NAMALWA (cell line): ENCODE measurements around the gene GNMT.

Experiments used
- DNase-seq: peaks from one replicate; pipeline ENCODE4 v3.0.0-alpha.2; 2015; ENCODE audit warnings: low spot score

GNMT gene

DNA sequence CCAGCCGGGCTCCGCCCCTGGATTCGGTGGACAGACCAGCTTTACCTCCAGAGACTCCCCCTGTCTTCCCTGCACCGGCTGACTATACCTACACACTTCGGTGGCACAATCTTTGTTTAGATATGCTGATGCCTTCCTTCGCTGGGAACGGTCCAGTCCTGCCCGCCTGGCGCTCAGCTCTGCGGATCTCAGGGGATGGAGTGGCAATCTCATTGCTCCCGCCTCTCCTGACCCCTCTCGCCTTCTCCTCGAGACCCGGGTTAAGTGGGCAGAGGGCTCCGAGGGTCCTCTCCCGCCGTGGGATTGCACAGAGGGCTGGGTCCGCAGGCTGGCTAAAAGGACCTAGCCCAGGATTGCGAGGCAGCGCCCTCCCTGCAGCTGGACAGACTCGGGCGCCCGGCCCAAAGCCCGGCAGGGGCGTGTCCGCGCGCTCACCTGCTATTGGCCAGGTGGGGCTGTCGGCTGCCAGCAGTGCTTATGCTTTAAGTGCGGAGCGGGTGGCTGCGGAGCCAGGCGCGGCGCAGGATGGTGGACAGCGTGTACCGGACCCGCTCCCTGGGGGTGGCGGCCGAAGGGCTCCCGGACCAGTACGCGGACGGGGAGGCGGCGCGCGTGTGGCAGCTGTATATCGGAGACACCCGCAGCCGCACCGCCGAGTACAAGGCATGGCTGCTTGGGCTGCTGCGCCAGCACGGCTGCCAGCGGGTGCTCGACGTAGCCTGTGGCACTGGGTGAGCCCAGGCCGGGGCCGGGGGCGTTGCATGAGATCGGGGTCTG, at the start of gene GNMT:
GNMT (plus strand) TSS at position 512 of the 777 bp plus-strand sequence; CDS start at position 526, 14 bp downstream.
- DNase-seq, result no peak

- DNase-seq, result no peak
These were observed 49.2 kb upstream of the GNMT start for GRCh38 chr6:42911171-42912021.

- peak; percentile 24 for DNase-seq
These were observed 46.0 kb upstream of the GNMT start for GRCh38 chr6:42914546-42914945.

DNA sequence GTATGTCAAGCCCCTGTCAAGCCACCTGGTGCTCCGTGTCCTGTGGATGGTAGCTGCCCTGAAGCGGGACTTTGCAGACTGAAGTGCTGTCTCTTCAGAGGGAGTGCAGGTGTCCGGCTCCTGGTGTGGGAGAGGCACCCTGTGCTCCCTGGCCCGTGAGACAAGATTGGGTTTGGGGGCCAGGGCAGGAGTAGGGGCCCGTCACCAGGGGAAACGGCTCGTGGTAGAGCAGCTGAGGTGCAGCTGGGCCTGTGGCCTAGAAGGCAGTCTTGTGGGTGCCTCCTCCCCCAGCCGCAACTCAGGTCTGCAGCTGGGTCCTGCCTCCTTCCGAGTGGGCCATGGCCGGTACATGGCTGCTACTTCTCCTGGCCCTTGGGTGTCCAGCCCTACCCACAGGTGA, 44.8 kb upstream of the GNMT start, which contains the start of gene PTCRA:
PTCRA (plus strand) TSS at position 322 of the 400 bp plus-strand sequence; CDS start at position 339, 17 bp downstream.
- DNase-seq, result peak; percentile 87

DNA sequence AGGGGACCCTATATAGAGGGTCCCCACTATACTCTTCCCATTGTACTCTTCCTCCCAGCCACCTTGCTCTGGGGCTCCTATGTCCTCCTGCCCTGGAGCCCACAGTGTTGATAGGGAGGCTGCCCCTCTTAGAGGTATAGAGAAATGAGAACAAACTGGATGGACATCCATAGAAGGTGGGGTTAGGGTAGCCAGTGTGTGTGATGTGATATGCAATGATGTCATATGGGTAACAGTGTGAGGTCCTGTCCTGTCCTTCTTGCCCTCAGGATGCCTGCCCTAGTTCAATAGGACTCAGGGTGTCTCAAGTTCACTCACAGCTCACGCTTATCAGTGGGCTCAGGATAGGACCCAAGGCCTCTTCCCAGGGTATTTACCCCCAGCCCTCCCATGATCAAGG, 44.3 kb upstream of the GNMT start:
- DNase-seq, result no peak

- no peak for DNase-seq
These were observed 38.8 kb upstream of the GNMT start for GRCh38 chr6:42921801-42922200.

DNA sequence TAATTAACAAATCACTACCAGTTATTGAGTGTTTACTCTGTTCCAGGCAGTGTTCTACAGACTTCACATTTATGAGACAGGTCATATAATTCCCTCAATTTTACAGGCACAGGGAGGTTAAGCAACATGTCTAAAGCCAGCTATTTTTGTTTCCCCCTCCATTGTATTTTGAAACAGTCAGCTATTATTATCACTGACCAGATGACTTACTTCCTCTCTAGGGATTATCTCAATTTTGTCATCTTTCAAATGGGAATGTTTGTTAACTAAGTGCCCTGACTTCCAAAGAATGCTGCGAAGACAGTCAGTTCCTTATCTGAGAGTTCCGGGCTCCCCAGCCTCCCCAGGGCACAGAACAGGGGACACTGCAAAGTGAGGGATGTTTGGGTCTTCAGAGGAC, 36.9 kb upstream of the GNMT start:
- no peak for DNase-seq

DNA sequence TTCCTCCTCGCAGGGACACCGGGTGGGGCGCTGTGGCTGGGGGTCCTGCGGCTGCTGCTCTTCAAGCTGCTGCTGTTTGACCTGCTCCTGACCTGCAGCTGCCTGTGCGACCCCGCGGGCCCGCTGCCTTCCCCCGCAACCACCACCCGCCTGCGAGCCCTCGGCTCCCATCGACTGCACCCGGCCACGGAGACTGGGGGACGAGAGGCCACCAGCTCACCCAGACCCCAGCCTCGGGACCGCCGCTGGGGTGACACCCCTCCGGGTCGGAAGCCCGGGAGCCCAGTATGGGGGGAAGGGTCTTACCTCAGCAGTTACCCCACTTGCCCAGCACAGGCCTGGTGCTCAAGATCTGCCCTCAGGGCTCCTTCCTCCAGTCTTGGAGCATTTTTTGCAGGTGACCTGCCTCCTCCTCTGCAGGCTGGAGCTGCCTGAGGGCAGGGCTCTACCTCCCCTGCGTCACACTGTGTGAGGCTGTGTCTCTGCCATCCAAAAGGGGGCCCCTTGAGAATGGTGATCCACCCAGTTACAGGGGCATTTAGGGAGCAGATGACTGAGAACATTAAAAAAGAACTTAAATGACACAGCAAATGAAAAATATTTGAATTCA, 35.2 kb upstream of the GNMT start:
- DNase-seq, result no peak

DNA sequence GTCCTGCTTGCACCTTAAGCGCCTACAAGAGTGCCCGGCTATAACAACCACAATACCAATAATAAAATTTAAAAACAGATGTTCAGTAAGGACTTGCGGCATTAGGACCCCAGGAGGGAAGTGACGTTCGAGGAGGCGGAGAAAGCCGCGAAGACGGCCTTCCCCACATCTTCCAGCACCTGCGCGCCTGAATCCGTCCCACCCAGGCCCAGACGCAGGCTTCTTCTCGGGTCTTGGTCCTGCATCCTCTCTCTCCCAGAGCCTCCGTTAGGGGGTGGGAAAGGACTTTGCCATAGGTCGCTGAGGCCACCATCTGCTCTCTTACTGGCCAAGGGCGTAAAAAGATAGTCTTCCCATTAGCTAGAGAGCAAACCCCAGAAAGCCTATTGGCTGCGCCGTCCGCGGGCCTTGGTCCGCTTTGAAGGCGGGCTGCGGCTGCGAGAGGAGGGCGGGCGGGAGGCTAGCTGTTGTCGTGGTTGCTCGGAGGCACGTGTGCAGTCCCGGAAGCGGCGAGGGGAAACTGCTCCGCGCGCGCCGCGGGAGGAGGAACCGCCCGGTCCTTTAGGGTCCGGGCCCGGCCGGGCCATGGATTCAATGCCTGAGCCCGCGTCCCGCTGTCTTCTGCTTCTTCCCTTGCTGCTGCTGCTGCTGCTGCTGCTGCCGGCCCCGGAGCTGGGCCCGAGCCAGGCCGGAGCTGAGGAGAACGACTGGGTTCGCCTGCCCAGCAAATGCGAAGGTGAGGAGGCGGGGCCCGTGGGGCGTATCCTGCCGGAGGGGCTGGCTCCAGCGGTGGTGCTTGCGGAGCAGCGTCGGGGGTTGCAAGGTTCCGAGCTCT, 31.4 kb upstream of the GNMT start, which contains the start of gene CNPY3:
CNPY3 (plus strand) TSS at position 495 of the 835 bp plus-strand sequence; CDS start at position 586, 91 bp downstream.
- DNase-seq, result peak; percentile 99

DNA sequence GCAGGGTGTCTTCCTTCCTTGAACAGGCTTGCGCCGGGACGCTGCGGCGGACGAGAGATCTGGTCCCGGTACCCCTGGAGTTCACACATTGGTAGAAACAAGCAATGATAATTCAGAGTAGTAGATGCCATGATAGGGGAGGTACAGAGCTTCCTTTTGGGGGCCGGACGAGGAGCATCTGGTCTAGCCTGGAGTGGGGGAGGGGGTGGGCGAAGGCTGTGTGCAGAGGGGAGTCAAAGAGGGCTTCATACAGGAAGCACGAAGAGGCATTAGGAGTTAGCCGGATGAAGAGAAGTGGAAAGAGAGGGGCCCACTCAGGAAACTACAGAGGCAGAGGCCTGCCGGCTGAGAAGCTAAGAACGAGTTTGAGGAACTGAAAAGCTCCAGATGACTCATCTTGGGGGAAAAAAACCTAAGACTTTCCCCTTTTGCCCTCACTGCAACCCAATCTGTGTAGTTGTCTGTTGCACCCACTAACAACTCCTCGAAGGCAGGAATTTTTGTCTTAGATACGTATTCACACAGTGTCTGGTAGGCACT, 30.7 kb upstream of the GNMT start:
- peak; percentile 96 for DNase-seq

GRCh38 chr6:42932412-42932811, 28.1 kb upstream of the GNMT start:
- no peak for DNase-seq

- DNase-seq, result no peak
These were observed 27.3 kb upstream of the GNMT start for GRCh38 chr6:42933205-42933604.

DNA sequence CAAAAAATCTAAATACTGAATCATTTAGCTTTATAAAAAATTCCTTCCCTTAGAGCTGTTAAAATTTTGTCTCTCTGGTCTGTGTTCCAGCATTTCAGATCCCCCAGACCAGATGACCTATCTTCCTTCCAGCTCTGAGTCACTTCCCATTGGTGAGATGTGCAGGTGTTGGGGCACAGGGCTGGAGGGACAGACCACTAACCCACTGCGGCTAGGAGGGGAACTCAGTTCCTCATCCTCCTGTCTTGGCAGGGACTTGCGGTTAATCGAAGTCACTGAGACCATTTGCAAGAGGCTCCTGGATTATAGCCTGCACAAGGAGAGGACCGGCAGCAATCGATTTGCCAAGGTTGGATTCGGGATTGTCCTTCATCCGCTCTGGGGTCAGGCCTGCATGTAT, 25.2 kb upstream of the GNMT start:
- DNase-seq, result no peak

- no peak for DNase-seq
These were observed 24.2 kb upstream of the GNMT start for GRCh38 chr6:42936398-42936797.

GRCh38 chr6:42937548-42938427, 22.8 kb upstream of the GNMT start:
- no peak for DNase-seq

GRCh38 chr6:42938428-42938796, 22.1 kb upstream of the GNMT start:
- no peak for DNase-seq

DNA sequence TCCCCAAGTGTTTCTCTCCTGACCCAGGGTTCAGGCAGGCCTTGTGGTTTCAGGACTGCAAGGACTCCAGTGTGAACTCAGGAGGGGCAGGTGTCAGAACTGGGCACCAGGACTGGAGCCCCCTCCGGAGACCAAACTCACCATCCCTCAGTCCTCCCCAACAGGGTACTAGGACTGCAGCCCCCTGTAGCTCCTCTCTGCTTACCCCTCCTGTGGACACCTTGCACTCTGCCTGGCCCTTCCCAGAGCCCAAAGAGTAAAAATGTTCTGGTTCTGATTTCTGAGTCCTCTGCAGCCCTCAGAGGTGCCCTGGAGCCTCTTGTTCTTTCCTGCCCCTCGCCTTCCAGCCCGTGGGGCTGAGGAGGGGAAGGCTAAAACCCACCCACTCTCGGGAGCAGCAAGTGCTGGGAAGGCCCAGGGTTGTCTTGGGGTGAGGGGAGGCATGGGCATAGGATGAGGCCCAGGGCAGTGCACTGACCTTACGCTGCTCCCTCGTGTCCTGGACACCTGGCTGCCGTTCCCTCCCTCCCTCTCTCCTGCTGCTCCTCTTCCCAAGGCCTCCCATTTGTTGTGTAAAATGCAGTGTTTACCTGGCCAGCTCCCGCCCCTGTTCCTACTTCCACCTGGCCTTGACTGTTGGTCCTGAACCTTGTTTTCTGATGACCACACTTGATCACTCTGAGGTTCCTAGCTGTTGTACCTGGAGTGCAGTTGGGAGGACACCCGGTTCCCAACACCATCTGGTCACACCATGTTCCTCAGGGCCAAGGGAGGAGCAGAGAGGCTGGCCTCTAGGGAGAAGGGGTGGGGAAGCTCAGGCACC, 21.4 kb upstream of the GNMT start:
- DNase-seq, result no peak

GRCh38 chr6:42939810-42940167, 20.8 kb upstream of the GNMT start:
- no peak for DNase-seq

DNA sequence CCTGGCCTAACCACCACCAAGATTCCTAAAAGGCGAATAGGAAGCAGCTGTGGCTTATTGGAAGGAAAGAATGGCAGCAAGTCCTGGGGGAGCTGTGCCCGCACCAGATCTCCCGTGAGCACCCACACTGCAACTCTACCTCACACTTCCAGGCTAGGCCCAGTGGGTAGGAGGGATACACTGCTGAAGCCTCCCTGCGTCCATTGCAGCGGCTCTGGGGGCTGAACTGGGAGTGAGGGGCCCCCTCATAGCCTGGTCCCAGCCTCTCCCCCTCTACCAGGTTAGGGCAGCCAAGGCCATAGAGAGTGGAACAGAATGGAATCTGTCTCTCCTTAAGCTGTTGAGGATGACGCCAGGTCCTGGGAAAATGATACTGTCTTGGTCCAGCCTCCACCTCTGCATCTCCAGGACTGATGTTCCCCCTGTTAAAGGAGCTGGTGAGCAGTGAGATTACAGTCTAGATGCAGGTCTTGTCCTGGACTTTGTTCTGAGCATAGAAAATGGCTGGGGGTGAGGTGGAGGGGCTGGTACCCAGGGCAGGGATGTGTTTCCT, 20.0 kb upstream of the GNMT start:
- DNase-seq, result no peak
